Endometrium (tissue), 2 donors: ENCODE data around the gene DYNC1LI1.
A peak's percentile ranks its signal among the peaks of the same experiment; 100 is the strongest.
"Not testable (repeated sequence)": the region's sequence is repeated elsewhere in the genome, so short reads cannot be mapped to it uniquely, and the experiment has no call there.

Source experiments
- FAIRE-seq: peaks from 2 replicates; lab custom pipeline; 2012; peaks lifted over from hg19 to GRCh38; lab: Jason Lieb, UNC
- donor health status: control.
- donor health status: control.

Gene DYNC1LI1

DNA sequence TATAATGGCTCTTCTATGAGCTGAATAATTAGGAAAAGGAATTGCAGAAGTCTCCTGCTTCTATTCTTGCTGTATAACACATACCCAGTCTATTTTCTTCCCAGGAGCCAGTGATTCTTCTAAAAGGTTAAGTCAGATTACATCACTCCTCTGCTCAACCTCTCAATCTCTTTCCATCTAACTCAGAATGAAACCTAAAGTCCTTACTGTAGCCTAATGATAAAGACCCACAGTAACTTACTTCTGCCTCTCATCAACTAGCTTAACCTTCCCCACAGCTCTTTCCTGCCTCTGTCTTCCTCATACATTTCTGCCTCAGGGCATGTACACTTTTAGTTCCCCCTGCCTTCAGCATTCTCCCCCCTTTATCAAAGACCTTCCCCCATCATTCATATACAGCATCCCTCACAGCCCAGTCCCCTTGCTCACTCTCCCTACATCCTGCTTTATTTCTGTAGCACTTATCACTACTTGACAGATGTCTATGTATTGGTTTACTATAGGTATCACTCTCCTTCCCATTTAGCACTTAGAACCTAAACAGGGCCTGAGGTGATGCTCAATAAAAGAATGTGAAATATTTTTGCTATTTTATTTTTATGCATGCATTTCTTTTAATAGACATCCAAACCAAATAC lies 39.5 kb downstream of the DYNC1LI1 start:
- FAIRE-seq: no peak

DNA sequence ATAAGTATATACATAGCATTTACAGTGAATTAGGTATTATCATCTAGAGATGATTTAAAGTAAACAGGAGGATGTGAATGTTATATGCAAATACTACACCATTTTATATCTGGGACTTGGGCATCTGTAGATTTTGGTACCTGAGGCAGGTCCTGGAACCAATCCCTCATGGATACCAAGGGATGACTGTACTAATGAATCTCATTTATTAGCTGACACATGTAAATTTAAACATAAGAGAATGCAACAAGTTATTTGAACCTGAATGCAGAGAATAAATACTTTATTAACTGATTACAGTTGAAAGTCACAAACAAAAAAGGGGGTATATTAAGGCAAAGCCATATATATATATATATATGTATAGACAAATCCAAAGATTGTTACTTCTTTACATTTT lies 44.9 kb downstream of the DYNC1LI1 start:
- no peak for FAIRE-seq

DNA sequence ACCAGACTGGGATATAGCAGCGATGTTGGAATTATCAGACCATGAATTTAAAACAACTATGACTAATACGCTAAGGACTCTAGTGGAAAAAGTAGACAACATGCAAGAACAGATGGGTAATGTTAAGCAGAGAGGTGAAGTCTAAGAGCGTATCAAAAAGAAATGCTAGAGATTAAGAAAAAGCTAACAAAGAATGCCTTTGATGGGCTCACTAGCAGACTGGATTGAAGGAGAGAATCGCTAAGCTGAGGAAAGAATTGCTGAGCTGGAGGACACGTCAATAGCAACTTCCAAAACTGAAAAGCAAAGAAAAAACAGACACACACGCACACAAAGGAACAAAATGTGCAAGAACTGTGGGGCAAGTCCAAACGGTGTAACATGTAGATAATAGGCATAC lies 48.0 kb downstream of the DYNC1LI1 start:
- FAIRE-seq: no peak

GRCh38 chr3:32518921-32519320 lies 51.7 kb downstream of the DYNC1LI1 start:
- not testable (repeated sequence) for FAIRE-seq

- not testable (repeated sequence) for FAIRE-seq
Measured at GRCh38 chr3:32516751-32517150, 53.9 kb downstream of the DYNC1LI1 start.

- no peak for FAIRE-seq
Measured at GRCh38 chr3:32511005-32511404, 59.7 kb downstream of the DYNC1LI1 start.

DNA sequence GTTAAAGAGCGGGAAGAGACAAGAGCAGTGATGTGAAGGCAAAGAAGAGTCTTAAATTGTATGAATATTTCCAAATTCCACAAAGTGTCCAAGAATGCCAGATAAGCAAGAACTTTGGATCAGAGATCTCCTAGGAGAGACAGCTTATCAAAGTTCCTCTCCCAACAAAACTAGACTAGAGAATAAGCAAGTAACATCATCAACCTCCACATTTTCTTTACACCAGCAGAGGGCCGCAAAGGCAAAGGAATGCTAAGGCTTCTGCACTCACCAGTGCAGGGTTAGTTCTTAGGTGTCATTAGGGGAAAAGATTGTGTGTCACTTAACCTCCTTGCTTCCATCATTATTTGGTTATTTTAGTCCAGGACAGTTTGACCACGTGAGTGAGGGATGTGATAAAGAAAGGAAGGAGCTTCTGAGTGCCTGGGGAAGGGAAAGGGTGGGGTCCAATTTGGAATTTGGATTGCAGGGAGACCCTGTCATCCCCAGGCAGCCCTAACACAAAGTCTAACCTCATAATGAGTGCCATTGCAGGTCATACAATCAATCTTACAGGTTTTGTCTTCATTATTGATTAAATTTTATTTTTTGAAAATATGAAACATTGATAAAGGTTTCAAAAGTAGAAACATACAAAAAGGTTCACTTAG lies 60.5 kb downstream of the DYNC1LI1 start:
- peak; percentile 91 for FAIRE-seq

DNA sequence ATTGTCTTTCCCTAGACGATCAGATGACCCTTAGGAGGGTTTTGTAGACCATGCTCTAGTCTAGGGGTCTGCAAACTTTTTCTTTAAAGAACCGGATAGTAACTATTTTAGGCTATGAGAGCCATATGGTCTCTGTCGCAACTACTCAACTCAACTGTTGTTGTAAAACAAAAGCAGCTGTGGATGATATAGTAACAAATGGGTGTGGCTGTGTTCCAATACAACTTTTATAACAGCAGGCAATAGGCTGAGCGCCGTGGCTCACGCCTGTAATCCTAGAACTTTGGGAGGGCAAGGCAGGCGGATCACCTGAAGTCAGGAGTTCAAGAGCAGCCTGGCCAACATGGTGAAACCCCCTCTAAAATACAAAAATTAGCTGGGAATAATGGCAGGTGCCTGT lies 61.9 kb downstream of the DYNC1LI1 start:
- FAIRE-seq: no peak

GRCh38 chr3:32506466-32506865 lies 64.2 kb downstream of the DYNC1LI1 start:
- FAIRE-seq: no peak

- no peak for FAIRE-seq
Measured at GRCh38 chr3:32502946-32503286, 67.7 kb downstream of the DYNC1LI1 start.

- no peak for FAIRE-seq
Measured at GRCh38 chr3:32502118-32502945, 68.3 kb downstream of the DYNC1LI1 start, which contains the start of gene CMTM6. CMTM6 (minus strand) TSS chr3:32502852; CDS start chr3:32502745, 107 bp downstream.

- FAIRE-seq: peak; percentile 57
Measured at GRCh38 chr3:32501783-32502117, 68.9 kb downstream of the DYNC1LI1 start.

DNA sequence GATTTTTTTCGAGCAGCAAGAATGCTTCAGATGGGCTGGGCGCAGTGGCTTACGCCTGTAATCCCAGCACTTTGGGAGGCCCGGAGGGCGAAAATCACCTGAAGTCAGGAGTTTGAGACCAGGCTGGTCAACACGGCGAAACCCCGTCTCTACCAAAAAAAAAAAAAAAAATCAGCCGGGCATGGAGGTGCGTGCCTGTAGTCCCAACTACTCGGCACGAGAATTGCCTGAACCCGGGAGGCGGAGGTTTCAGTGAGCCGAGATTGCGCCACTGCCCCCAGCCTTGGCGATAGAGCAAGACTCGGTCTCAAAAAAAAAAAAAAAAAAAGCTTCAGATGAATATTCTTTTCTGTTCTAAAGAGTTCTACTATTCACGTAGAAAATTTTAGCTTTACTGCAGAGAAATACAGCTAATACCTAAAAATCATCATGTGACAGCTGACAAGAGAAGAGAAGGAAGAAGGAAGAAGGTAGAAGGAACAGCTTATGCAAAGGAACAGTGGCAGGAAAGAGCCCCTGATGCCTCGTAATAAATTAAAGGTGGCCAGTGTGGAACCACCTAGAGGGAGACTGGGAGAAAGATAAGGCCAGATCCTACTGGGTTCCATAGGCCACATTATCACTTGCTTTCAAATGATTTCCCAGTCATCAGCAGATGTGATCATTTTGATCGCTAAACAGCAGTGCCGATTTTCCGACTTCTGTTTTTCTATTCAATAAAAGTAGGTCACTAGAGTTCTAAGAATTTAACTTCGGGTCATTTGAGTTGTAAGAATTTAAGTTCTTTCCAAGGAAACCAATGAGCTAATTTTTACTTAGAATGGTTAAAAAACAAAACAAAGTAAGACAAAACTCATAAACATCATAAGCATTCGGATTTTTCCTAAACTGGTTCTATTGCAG lies 69.5 kb downstream of the DYNC1LI1 start:
- no peak for FAIRE-seq

GRCh38 chr3:32500231-32500630 lies 70.4 kb downstream of the DYNC1LI1 start:
- FAIRE-seq: no peak

- FAIRE-seq: no peak
Measured at GRCh38 chr3:32499585-32499984, 71.1 kb downstream of the DYNC1LI1 start.

- no peak for FAIRE-seq
Measured at GRCh38 chr3:32498992-32499391, 71.7 kb downstream of the DYNC1LI1 start.

- FAIRE-seq: no peak
Measured at GRCh38 chr3:32498252-32498651, 72.4 kb downstream of the DYNC1LI1 start.

- no peak for FAIRE-seq
Measured at GRCh38 chr3:32495609-32496008, 75.0 kb downstream of the DYNC1LI1 start.

GRCh38 chr3:32495085-32495484 lies 75.6 kb downstream of the DYNC1LI1 start:
- no peak for FAIRE-seq

DNA sequence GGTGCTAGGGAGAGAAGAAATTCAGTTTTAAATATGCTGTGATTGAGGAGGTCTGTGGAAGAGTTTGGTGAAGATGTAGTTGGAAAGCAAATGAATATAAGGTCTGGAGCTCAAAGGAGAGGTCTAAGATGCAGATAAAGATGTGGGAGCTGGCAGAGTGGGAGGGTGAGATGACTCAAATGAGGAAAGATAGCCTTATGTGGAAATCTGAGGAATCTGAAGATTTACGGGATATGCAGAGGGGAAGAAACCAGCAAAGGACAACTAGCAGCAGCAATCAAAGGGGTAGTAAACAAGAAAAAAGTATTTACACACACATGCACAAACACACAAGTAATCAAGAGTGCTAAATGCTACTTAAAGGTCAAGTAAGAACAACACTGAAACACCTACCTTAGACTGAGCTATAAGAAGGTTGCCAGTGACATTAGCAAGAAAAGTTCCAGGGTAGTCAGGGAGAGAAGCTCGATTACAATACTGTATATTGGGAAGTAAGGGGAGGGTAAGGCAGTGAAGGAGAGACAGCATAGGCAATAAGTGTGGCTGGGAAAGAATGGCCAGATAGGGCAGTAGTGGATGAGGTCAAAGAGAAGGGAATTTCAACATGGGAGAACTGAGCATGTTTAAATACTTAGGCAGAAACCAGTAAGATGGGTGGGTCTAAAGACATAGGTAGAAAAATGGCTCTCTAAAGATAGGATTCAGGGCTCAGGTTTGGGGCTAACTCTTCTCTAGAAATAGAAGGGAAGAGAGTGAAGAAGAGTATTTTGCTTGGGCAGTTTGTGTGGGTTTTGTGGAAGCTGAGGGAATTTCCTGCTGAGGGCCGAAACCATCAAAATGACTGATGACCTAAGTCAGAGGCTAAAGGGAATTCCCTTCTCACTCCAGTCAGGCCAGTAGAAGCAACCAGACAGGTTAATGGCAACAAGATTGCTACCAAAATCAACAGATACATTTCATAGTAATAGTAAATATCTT lies 76.9 kb downstream of the DYNC1LI1 start:
- no peak for FAIRE-seq
